Tongue (tissue), 2 donors: Measurements from ENCODE around the gene BIRC5. TPM values are rescaled to one million over a fixed set of nuclear protein-coding genes. Genes with fewer than 3 reads are reported as not detected.
"Not testable (repeated sequence)": the region's sequence is repeated elsewhere in the genome, so short reads cannot be mapped to it uniquely, and the experiment has no call there.

Experiments
- DNase-seq: peaks from one replicate; pipeline ENCODE4 v3.0.0-alpha.2; 2015
- total RNA-seq: library from RNA; depleted of rRNA; stranded (reverse); fragments of >200 nt; gene quantifications from one replicate; pipeline ENCODE4 v1.2.3, GENCODE V29; 2014

The BIRC5 gene
- total RNA-seq, 1 donor from 2014 or later: 20.1 TPM

- no peak for DNase-seq
Measured at GRCh38 chr17:78240012-78240655, 26.1 kb downstream of the BIRC5 start.

GRCh38 chr17:78240839-78241238, 26.8 kb downstream of the BIRC5 start:
- no peak for DNase-seq

GRCh38 chr17:78241277-78242023, 27.4 kb downstream of the BIRC5 start:
- peak; percentile 59 for DNase-seq

GRCh38 chr17:78242024-78242742, 28.1 kb downstream of the BIRC5 start:
- DNase-seq: no peak

- DNase-seq: no peak
Measured at GRCh38 chr17:78247304-78247703, 33.3 kb downstream of the BIRC5 start.

GRCh38 chr17:78248051-78248914, 34.2 kb downstream of the BIRC5 start:
- DNase-seq: no peak

- DNase-seq: no peak
Measured at GRCh38 chr17:78249074-78249817, 35.2 kb downstream of the BIRC5 start.

GRCh38 chr17:78249818-78250806, 36.1 kb downstream of the BIRC5 start:
- DNase-seq: no peak

- DNase-seq: peak; percentile 93
Measured at GRCh38 chr17:78250891-78251772, 37.1 kb downstream of the BIRC5 start.

GRCh38 chr17:78251773-78252103, 37.7 kb downstream of the BIRC5 start:
- no peak for DNase-seq

GRCh38 chr17:78252111-78252634, 38.1 kb downstream of the BIRC5 start:
- DNase-seq: no peak

GRCh38 chr17:78252701-78253635, 38.9 kb downstream of the BIRC5 start:
- no peak for DNase-seq

- DNase-seq: not testable (repeated sequence)
Measured at GRCh38 chr17:78253636-78253945, 39.5 kb downstream of the BIRC5 start.

- peak; percentile 94 for DNase-seq
Measured at GRCh38 chr17:78253946-78254672, 40.1 kb downstream of the BIRC5 start.

- DNase-seq: no peak
Measured at GRCh38 chr17:78255029-78255656, 41.1 kb downstream of the BIRC5 start.

- DNase-seq: no peak
Measured at GRCh38 chr17:78255953-78256706, 42.1 kb downstream of the BIRC5 start.
